HFFc6 (cell line): Measurements from ENCODE around the gene PSAPL1. TPM values are rescaled to one million over a fixed set of nuclear protein-coding genes. Genes with fewer than 3 reads are reported as not detected.

Source experiments
- DNase-seq: peaks from one replicate; pipeline ENCODE4 v3.0.0-alpha.2; 2018
- H3K27ac Mint-ChIP-seq: 2 replicates; pipeline ENCODE4 v1.8.0; 2020; ENCODE audit warnings: mild to moderate bottlenecking, mixed read lengths
- H3K27me3 Mint-ChIP-seq: 2 replicates; pipeline ENCODE4 v1.8.0; 2021; ENCODE audit warnings: mild to moderate bottlenecking, moderate library complexity, mixed read lengths; ENCODE audit not compliant: insufficient read depth
- H3K36me3 Mint-ChIP-seq: 2 replicates; pipeline ENCODE4 v1.8.0; 2021; ENCODE audit warnings: low read depth, mixed read lengths
- H3K4me1 Mint-ChIP-seq: 2 replicates; pipeline ENCODE4 v1.8.0; 2020; ENCODE audit warnings: low read depth, mixed read lengths
- H3K4me3 Mint-ChIP-seq: 2 replicates; pipeline ENCODE4 v1.8.0; 2020; ENCODE audit warnings: mild to moderate bottlenecking, moderate library complexity, mixed read lengths
- H3K9me3 Mint-ChIP-seq: 2 replicates; pipeline ENCODE4 v1.8.0; 2020; ENCODE audit warnings: mild to moderate bottlenecking, mixed read lengths
- CTCF ChIP-seq: fragments of 200-600 bp; sonication (generic); IDR thresholded peaks from 2 replicates; pipeline ENCODE4 v1.5.0; 2021; ENCODE audit warnings: antibody characterized with exemption, mild to moderate bottlenecking
- total RNA-seq, 6 experiments: library from RNA; stranded (reverse); fragmentation: NEBNext Ultra II Directional; extraction: Animal tissue kit (Norgen Biotek cat#: 25700); gene quantifications; 2 replicates in 1 of 6; 3 replicates in 5 of 6; pipeline ENCODE4 v1.2.3, GENCODE V29; 2021

The PSAPL1 gene
- total RNA-seq, 6 experiments from 2014 or later: not detected

GRCh38 chr4:7402526-7402925, 32.2 kb downstream of the PSAPL1 start:
- Mint-ChIP-seq H3K4me1 (peaks cover 6% of the 10 kb centered on the region; the same call in 1 of the 2 replicates), H3K9me3 (no peaks in the 10 kb centered on the region; the same call in 1 of the 2 replicates), H3K4me3 (no peak overlapping the region), H3K36me3 (no peaks in the 10 kb centered on the region), H3K27me3 (peaks cover 31% of the 10 kb centered on the region), H3K27ac (no peak overlapping the region)
- no peak for DNase-seq
- no peak for TF ChIP-seq CTCF

GRCh38 chr4:7400671-7401298, 33.9 kb downstream of the PSAPL1 start:
- H3K36me3 Mint-ChIP-seq: no peaks in the 10 kb centered on the region
- H3K4me1 Mint-ChIP-seq: peaks cover 6% of the 10 kb centered on the region; the same call in 1 of the 2 replicates
- no peak overlapping the region for H3K27ac Mint-ChIP-seq
- no peak for DNase-seq
- TF ChIP-seq CTCF: no peak
- H3K4me3 Mint-ChIP-seq: no peak overlapping the region
- no peaks in the 10 kb centered on the region; the same call in 1 of the 2 replicates for H3K9me3 Mint-ChIP-seq
- peaks cover 35% of the 10 kb centered on the region for H3K27me3 Mint-ChIP-seq

GRCh38 chr4:7399440-7400234, 35.1 kb downstream of the PSAPL1 start:
- DNase-seq: no peak
- Mint-ChIP-seq H3K27ac (no peak overlapping the region), H3K36me3 (no peaks in the 10 kb centered on the region), H3K4me3 (no peak overlapping the region), H3K27me3 (peaks cover 35% of the 10 kb centered on the region), H3K4me1 (peaks cover 6% of the 10 kb centered on the region; the same call in 1 of the 2 replicates), H3K9me3 (no peaks in the 10 kb centered on the region; the same call in 1 of the 2 replicates)
- TF ChIP-seq CTCF: no peak

- Mint-ChIP-seq H3K9me3 (no peaks in the 10 kb centered on the region; the same call in 1 of the 2 replicates), H3K4me3 (no peak overlapping the region), H3K27ac (no peak overlapping the region), H3K4me1 (peaks cover 6% of the 10 kb centered on the region; the same call in 1 of the 2 replicates), H3K36me3 (no peaks in the 10 kb centered on the region), H3K27me3 (peaks cover 35% of the 10 kb centered on the region)
- no peak for TF ChIP-seq CTCF
- DNase-seq: no peak
Observed at GRCh38 chr4:7398788-7399439, 35.8 kb downstream of the PSAPL1 start.

GRCh38 chr4:7398104-7398423, 36.7 kb downstream of the PSAPL1 start:
- Mint-ChIP-seq H3K36me3 (no peaks in the 10 kb centered on the region), H3K27me3 (peaks cover 40% of the 10 kb centered on the region), H3K27ac (no peak overlapping the region), H3K4me1 (peaks cover 13% of the 10 kb centered on the region), H3K4me3 (no peak overlapping the region), H3K9me3 (no peaks in the 10 kb centered on the region; the same call in 1 of the 2 replicates)
- no peak for DNase-seq
- TF ChIP-seq CTCF: no peak
